Amniotic stem cell (primary cell): Measurements from ENCODE around the gene LPIN2.
A peak's percentile ranks its signal among the peaks of the same experiment; 100 is the strongest.
"Not testable (repeated sequence)": the region's sequence is repeated elsewhere in the genome, so short reads cannot be mapped to it uniquely, and the experiment has no call there.

Experiments
- DNase-seq: peaks from one replicate; lab custom pipeline; 2025; lab: John Stamatoyannopoulos, UW

The LPIN2 gene

DNA sequence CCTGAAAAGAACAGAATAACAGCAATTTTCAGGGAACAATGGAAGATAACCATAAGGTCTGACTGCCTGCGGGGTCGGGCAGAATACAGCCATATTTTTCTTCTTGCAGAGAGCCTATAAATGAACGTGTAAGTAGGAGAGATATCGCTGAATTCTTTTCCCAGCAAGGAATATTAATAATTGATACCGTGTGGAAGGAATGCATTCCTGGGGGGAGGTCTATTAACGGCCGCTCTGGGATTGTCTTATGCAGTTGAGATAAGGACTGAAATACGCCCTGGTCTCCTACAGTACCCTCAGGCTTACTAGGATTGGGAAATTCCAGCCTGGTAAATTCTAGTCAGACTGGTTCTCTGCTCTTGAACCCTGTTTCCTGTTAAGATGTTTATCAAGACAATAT is 9.2 kb downstream of the LPIN2 start:
- not testable (repeated sequence) for DNase-seq

DNA sequence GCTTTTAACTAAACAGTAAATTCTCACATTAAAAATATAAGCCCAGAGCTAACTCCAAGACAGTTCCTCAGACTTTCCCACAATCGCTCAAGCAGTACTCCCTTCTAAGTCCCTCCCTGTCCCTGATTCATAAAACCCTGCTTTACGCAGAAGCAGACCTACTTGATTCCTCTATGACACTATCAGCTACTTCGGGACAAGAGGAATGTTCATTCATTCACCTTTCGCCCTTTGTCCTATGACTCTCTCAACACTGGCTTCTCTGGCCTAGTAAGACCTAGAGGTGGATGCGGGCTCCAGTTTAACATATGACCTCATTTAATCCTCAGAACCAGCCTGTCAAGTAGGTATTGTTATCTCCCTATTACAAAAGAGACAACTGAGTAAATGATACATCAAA is 10.2 kb downstream of the LPIN2 start:
- no peak for DNase-seq

DNA sequence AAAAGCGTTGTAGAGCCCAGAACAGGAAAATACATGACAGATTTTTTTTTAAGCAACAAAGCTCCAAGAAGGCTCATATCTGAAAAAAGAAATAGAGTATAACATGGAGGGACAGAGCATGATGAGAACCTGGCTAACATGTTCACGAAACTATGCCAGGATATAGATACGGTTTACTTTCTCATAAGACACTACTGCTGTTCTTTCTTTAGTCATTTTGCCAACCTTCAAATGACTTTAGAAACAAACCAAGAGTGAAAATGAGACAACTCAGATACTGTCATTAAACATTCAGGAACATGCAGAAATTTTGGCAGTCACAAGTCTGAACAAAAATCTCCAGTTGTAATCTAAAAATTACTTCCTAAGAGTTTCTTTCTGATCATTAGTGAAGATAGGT is 14.3 kb downstream of the LPIN2 start:
- DNase-seq = no peak

DNA sequence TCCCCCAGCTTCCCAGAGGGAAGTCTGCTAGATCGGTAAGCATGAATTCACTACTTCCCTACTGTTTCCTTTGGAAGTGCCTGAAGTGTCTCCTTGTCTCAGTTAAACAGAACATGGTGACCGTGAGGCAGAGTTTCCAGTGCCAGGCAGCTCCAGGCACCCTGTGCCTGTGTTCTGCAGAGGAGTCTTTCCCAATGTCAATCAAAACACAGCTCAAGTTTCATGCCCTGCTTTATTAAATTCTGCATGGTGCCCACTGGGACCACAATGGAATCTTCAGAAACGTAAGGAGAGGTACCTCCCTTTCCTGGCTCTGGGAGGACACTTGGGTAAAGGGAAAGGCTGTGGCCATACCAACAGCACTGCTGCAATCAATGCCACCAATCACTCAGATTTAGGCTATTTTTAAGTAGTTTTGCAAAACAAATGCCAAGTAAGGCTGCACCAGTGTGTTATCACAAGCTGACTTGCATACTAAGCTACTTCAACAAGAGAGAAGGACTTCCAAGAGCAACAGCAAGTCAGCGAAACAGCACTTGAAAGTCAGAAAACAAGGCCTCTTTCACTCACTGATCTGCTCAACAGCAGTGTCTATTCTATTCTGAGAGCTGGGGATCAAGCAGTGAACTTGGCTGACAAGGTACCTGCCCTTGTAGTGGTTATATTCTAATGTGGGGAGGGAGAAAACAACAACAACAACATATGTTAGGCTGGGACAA is 14.9 kb downstream of the LPIN2 start:
- no peak for DNase-seq

DNA sequence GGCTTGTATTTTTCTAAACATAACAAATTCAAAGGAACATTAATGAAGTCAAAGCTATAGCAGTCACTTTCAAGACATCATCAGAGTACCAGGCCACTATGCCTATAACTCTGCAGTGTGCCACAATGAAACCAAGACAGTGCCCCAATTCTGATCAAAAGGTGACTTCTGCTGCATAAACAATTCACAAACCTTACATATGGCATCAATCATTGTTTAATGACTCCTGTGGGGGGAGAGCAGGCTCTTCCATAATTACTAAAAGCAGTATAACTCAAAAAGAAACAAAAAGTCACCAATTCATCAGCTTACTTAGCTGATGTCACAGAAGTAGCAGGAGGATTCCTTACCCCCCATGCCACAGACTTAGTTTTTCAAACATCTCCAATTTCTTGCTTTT is 15.5 kb downstream of the LPIN2 start:
- DNase-seq = no peak

DNA sequence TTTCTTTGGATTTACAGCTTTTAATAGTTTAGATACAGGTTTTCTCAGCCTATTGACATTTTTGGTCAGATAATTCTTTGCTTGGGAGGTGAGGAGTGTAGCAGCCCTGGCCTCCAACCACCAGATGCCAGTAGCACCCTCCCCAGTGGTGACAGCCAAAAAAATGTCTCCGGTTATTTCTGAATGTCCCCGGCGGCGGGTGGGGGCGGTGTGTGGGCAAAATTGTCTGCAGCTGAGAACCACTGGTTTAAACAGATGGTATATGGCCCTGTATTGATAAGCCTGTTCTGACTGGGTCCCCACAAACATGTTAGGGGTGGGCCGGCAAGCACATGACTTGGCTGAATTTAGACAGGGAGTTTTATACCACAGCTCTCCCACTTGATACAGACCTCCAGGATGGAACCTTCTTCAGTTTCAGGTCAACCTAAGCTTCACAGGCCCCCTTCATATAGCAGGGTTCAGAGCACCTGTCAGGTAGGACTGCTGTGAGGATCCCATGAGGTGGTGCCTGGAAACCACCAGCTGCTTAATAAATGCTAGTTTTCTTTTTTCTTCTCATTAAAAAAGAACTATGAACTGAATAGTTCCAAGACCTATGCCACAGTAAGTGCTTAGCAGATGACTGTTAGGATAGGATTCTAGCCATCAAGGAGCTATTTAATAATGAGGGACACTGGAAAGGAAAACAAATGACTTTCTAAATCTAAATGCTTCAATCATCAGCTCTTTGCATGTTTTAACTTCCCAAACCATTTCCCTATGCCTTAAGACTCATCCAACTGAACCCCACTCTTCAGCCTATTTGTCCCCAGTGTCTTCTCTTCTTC is 18.1 kb downstream of the LPIN2 start:
- DNase-seq = no peak

DNA sequence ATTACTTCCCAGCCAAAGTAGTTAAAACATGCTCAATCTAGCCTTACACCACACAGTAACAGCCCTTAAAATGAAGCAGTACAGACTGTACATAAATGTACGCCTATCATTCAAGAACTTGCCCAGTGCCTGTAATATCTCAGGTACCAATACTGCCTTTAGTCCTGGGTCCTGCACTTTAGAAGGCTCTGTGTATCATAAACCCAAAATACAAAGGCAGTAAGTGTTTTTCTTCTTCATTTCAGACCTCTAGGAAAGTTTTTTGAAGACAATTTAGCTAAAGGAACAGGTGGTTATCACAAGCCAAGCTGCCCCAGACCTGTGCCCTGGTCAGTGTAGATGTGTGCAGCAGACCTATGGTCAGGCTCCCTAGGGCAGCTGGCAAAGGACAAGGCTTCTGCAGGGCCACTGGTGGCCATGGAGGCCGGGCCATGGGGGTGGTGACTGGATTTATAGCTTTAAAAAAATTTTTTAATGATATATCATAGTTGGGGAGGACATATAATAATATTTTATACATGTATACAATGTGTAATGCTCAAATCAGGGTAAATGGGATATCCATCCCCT is 18.8 kb downstream of the LPIN2 start:
- no peak for DNase-seq

DNA sequence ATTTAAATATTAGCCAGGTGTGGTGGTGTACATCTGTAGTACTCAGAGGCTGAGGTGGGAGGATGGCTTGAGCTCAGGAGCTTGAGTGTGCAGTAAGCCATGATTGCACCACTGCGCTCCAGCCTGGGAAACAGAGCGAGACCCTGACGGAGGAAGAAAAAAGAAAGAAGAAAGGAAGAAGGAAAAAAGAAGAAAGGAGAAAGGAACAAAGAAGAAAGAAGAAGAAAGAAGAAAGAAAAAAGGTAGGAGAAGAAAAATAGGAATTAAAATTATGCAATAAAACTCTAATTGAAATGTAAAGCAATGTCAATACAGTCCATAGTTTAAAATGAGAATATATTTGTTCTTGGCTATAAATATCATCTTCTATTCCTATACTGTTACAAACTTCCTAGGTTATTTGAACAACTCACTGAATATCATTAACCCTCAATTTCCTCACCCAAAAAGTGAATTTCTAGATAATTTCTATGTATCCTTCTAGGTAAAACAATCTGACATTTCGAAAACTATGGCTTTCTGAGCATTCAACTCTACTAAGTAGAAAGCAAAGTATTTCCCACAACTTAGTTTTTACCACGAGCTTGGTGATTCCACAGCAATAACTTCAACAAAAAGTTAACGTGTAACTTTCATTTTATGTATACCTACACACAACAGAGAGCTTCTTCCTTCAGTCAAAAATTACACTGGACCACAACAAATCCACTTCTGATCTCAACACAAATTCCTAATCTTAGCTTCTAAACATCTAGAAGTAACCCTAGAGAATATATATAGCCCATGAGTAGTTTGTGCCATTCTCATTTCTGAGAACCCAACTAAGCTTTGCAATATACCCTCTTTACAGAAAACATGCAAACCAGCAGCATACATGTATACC is 19.7 kb downstream of the LPIN2 start:
- no peak for DNase-seq

DNA sequence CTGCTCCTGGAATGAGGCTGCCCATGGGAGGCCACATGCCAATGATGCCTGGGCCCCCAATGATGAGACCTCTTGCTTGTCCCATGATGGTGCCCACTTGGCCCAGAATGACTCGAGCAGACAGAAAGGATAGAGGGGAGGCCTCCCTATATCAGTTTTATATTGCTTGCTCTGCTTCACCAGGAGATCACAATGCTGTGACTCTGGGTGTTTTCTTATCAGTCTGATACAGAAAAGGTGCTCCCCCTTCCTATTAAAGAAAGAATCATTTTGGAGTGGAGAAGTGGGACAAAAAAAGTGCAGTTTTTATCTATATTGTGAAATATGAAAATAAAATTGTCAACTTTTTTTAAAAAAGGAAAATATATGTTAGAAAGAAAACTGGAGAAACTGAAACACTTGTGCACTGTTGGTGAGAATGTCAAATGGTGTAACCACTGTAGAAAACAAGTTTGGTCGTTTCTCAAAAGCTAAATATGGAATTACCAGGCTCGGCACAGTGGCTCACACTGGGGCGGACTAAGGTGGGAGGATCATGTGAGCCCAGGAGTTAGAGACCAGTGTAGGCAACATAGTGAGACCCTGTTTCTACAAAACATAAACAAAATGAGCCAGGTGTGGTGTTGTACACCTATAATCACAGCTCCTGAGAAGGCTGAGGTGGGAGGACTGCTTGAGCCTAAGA is 21.8 kb downstream of the LPIN2 start:
- DNase-seq = no peak

DNA sequence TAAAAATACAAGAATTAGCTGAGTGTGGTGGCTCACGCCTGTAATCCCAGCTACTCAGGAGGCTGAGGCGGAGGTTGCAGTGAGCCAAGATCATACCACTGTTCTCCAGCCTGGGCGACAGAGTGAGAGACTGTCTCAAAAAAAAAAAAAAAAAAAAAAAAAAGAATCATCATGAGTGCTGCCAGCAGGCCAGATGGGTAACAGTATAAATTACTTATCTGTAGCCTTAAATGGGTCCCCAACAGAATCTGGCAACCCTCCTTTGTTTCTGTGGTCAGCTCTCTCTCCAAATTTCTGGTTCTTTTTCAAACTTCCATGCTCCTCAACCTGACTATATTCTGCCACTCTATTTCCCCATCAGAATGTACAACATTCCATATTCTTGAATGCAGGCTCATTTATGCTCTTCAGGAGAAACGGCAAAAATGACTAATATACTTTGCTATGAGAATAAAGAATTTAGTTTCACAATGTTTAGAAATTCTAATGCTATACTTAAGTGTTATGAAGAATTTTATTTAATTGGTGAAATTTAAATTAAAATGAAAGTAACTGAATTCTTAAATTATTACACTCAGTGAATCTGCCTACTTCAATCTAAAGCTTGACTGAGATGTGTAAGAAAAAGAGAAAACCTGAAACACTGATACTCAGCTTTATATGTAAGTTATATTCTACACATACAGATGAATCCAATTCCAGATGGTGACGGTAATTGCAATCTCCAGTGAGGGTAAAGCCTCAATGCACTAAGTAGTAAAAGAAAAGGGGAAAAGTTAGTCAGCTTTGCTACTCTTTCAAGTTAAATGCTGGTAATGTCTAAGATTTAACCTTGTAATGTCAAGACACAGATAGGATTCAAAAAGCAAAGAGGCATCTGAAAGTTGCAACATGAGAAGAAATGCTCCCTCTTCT is 24.8 kb downstream of the LPIN2 start:
- DNase-seq = peak; percentile 33

DNA sequence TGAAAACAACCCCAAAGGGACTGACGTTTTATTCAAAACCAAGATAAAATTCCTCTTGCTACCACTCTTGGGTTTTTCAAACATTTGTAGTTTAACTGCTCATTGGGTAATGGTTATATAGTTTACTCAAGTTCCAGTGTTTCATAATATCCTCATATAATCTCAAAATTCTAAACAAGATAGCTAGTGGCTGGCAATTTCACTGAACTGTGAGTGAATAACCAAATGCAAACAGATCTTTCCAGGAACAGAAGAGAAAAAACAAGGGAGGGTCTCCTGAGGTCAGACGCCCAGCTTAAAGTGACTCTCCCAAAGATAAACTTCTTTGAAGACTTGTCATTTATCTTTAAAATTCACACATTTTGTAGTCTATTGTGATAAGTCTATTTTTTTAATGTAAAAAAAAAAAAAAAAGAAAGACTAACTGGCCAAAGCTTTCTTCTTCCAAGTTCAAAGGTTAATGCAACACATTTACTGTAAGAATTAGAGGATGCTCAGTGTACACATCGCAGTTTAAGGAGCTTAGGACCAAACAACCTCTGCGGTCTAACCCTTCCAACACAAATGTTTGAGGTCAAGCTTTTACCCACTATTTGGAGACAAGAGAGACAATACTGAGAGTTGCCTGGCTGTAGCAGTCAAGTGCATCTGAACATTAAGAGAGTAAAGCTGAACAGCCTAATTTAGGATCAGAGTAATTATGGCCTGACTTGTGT is 26.6 kb downstream of the LPIN2 start:
- DNase-seq = no peak

DNA sequence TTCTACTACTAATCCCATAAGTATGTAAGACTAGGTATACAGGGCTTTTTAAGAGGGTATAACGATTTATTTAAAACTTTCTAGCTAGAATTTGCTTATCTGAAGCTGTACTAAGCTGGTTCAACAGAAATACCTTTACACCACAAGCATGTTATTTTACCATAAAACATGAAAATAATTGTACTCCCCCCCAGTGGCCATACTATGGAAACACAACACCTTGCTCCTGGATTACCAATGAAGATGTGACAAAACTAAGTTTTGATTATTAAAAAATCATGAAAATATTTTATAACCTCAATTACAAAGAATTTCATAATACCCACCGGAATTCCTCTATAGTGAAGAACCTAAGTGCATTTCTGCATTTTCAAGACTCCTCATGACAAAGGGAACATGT is 27.3 kb downstream of the LPIN2 start:
- DNase-seq = no peak

DNA sequence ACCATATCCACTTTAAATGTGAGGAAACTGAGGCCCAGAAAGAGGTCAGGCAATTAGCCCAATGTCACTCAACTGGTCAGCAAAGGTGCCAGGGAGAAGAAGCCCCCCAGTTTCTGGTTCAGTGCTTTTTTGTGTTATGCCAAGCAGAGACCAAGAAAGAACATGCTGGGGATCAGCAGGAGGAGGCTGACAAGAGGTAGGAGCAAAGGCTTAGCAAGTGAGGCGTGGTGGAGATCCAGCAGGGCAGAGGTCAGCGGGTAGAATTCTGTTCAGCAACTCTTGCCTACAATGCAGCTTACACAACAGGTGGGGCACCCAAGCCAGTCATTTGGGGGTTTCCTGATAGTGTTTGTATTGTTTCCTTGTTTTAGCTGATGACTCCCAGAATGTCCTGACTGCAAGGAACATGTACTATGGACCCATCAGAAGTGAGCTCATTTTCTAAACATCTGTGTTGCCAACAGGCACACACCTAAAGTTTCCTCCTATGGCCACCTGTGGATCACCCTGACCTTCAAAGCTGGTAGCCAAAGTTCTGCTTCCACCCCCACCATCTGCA is 28.2 kb downstream of the LPIN2 start:
- DNase-seq = no peak

DNA sequence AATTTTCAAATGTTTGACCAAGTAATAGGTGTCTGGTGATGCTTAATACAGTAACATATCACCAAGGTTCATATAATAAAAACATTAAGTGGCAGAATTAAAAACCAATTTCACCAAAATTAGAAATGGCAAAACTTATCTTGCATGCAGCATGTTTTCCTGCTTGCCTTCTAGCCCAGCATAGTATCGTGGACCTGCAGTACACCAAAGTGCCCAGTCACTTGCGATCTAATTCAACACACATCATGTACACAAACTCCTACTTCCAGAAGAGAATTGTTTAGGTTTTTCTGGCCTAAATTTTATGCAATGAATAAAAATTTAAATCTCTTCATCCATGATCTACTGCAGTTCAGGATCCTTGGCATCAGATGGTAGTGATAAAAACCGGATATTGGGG is 28.9 kb downstream of the LPIN2 start:
- DNase-seq = no peak

DNA sequence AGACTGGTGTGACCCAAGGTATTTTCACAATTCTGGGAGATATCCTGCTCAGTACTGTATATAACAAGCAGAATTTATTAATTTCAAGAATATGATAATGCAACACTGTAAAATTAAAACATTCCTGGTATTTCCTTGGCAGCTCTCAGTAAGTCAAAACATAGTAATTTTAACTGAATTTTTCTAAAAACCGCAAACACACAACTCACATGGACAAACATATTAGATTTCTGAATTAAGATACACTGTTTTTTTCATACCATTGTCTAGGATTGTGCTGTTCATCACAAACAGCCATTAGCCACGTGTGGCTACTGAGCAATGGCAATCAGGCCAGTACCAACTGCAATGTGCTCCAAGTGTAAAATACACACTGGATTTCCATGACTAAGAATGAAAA is 29.6 kb downstream of the LPIN2 start:
- no peak for DNase-seq

DNA sequence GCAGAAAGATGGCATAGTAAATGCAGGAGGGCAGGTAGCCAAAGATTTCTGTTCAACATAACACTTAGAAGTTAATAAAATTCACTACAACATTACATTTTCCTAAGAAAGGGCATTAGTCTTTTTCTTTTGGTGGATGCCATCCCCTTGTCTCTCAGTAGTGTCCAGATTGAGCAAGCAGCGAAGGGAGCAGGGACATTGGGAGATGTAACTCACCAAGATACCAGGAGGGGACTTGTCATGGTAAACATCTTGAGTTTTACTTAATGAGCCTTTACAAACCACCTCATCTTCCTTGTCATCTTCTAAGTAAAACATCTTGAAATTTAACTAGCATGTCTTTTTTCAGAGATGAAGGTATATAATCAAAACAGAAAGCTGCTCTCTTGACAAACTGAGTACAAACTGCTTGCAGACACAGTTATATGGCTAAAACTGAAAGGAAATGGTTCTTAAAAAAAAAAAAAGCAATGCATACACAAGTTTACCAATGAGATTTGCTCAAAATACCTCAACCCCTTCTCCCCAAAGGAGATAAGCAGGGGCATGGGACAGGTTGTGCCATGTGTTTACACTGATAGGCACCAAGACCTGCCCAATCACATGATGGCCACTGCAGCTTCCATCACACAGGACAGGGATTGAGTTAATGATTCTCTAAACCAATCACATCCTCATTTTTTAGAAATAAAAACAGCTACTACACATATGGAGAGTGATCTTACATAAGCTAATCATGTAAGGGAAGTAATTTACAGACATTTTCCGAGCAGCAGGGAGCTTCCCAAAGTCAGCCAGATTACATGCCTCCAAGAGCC is 30.3 kb downstream of the LPIN2 start:
- no peak for DNase-seq

DNA sequence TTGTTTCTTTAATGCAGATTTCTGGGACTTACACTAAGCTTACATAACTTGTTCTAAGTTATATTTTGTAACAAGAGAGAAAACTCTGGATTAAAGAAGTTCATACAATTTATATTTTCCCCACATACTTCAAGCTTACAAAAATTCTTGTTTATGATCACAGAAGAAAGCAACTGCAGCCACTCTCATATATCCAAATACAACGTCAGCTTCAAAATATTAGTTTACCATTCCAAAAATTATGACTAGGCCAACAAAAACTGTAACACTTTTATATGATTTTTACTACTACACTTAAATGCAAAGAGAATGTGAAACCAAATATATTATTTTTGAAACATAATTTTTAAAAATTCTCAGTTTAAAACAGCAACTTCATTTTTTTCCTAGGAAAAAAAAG is 30.9 kb downstream of the LPIN2 start:
- DNase-seq = no peak

DNA sequence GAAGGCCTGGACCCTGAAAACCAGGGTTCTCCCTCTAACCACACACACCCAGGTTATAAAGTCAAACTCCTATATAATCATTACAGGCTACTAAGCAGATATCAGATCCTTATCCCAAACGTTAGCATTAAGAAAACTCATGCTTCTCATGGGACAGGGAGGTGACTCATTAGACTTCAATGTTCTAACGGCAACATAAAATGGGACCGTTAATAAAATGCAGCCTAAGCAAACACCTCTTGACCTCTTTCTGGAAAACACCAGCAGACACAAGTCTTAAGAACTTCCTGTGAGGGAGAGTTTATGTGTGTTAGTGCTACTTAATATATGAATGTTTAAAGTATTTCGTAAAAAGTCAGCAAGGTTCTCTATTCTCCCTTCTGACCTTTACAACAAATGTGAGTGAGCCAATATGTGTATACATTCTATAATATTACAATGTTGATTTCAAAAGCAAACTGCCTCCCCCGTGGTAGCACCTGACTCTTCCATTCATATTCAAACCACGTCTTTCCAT is 31.7 kb downstream of the LPIN2 start:
- no peak for DNase-seq
